Esophagus muscularis mucosa (tissue), 4 donors: ENCODE data around the gene ADAD2.

Experiments used
- EP300 ChIP-seq: sonication (generic); formaldehyde crosslinking; IDR thresholded peaks from one replicate; pipeline ENCODE4 v1.6.1; 2017; ENCODE audit warnings: antibody characterized with exemption
- POLR2A ChIP-seq: fragments of 450-650 bp; IDR thresholded peaks from one replicate; pipeline ENCODE4 v1.6.1; 2017; ENCODE audit warnings: antibody characterized with exemption, moderate library complexity, mild to moderate bottlenecking, low read depth
- POLR2AphosphoS5 ChIP-seq, 2 donors: sonication (generic); formaldehyde crosslinking; IDR thresholded peaks; one replicate each; pipeline ENCODE4 v1.6.1; 2017; ENCODE audit warnings: antibody characterized with exemption in 2 of 2
- TF ChIP-seq, protein P1 (sequence below), 3 experiments: fragments of 200-600 bp in 2 of 3; fragments of 450-650 bp in 1 of 3; sonication (generic) in 2 of 3; IDR thresholded peaks; one replicate each; pipeline ENCODE4 v1.5.1; 2017 to 2019; ENCODE audit warnings: antibody characterized with exemption in 3 of 3, mild to moderate bottlenecking in 2 of 3, moderate library complexity in 1 of 3

DNA sequence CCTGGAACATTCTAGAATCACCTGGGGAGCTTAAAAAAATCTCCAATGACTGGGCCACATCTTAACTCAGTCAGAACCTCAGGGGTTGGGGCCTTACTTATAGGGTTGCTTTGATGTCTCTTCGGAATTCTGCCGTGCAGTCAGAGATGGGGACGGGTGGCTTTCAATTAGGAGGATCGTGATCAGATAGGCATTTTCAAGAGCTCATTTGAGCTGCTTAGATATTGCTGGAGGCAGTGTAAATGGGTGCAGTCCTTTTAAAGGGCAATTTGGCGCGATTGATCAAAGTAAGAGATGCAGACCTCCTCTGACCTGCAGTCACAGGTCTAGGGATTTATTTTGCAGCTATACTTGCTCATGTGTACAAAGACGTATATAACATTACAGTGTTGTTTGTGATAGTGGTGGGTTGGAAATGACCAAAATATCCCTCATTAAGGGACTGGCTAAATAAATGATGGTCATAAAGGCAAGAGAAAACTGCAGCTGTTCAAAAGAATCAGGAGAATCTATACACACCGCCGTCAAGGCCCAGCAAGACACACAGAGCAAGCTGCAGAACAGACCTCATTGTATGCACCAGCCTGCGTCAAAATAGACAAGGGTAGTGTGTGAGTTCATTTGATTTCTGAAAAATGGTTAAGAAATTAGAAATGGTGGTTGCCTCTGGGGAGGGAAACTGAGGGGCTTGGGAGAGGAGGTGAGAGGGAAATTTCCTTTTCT lies 55.2 kb downstream of the ADAD2 start:
- TF ChIP-seq, protein P1, sequence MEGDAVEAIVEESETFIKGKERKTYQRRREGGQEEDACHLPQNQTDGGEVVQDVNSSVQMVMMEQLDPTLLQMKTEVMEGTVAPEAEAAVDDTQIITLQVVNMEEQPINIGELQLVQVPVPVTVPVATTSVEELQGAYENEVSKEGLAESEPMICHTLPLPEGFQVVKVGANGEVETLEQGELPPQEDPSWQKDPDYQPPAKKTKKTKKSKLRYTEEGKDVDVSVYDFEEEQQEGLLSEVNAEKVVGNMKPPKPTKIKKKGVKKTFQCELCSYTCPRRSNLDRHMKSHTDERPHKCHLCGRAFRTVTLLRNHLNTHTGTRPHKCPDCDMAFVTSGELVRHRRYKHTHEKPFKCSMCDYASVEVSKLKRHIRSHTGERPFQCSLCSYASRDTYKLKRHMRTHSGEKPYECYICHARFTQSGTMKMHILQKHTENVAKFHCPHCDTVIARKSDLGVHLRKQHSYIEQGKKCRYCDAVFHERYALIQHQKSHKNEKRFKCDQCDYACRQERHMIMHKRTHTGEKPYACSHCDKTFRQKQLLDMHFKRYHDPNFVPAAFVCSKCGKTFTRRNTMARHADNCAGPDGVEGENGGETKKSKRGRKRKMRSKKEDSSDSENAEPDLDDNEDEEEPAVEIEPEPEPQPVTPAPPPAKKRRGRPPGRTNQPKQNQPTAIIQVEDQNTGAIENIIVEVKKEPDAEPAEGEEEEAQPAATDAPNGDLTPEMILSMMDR (IDR thresholded peaks at IDR 0.05): no peak
- TF ChIP-seq POLR2A (no peak), EP300 (no peak), POLR2AphosphoS5 (IDR thresholded peaks at IDR 0.05) (no peak)
